Glutamatergic neuron (in vitro differentiated cells): ENCODE data around the gene ROBO1. TPM values are rescaled to one million over a fixed set of nuclear protein-coding genes. Genes with fewer than 3 reads are reported as not detected.

ENCODE experiments used
- DNase-seq: peaks from one replicate; pipeline ENCODE4 v3.0.0; 2022
- H3K27ac Mint-ChIP-seq: one replicate; pipeline ENCODE4 v1.8.0; 2020; ENCODE audit warnings: mild to moderate bottlenecking, mixed read lengths, inconsistent platforms; ENCODE audit not compliant: unreplicated experiment
- H3K27me3 Mint-ChIP-seq: one replicate; pipeline ENCODE4 v1.8.0; 2020; ENCODE audit warnings: mild to moderate bottlenecking, moderate library complexity, mixed read lengths, inconsistent platforms; ENCODE audit not compliant: unreplicated experiment
- H3K36me3 Mint-ChIP-seq: one replicate; pipeline ENCODE4 v1.8.0; 2020; ENCODE audit warnings: mild to moderate bottlenecking, mixed read lengths, inconsistent platforms; ENCODE audit not compliant: unreplicated experiment
- H3K4me1 Mint-ChIP-seq: one replicate; pipeline ENCODE4 v1.8.0; 2020; ENCODE audit warnings: mild to moderate bottlenecking, low read depth, mixed read lengths, inconsistent platforms; ENCODE audit not compliant: unreplicated experiment
- H3K4me3 Mint-ChIP-seq: one replicate; pipeline ENCODE4 v1.8.0; 2020; ENCODE audit warnings: mild to moderate bottlenecking, mixed read lengths, inconsistent platforms; ENCODE audit not compliant: unreplicated experiment
- H3K9me3 Mint-ChIP-seq: one replicate; pipeline ENCODE4 v1.8.0; 2020; ENCODE audit warnings: mild to moderate bottlenecking, moderate library complexity, mixed read lengths, inconsistent platforms; ENCODE audit not compliant: unreplicated experiment
- CTCF ChIP-seq: fragments of 200-600 bp; sonication (generic); IDR thresholded peaks from one replicate; pipeline ENCODE4 v1.5.0; 2021; ENCODE audit not compliant: partially characterized antibody, unreplicated experiment
- total RNA-seq: library from RNA; stranded (reverse); fragmentation: NEBNext Ultra II Directional; extraction: Animal tissue kit (Norgen Biotek cat#: 25700); gene quantifications from one replicate; pipeline ENCODE4 v1.2.1, GENCODE V29; 2021; ENCODE audit not compliant: unreplicated experiment

The ROBO1 gene
- total RNA-seq, 1 donor from 2014 or later = 505 TPM

GRCh38 chr3:78863306-78864203, 904.2 kb downstream of the ROBO1 start:
- Mint-ChIP-seq H3K36me3 (no peaks in the 10 kb centered on the region), H3K4me3 (no peak overlapping the region), H3K4me1 (peaks cover 20% of the 10 kb centered on the region), H3K27me3 (no peaks in the 10 kb centered on the region), H3K9me3 (peaks cover 5% of the 10 kb centered on the region), H3K27ac (no peak overlapping the region)
- no peak for TF ChIP-seq CTCF
- no peak for DNase-seq

- no peak for TF ChIP-seq CTCF
- no peak for DNase-seq
- no peak overlapping the region for H3K4me3 Mint-ChIP-seq
- no peaks in the 10 kb centered on the region for H3K36me3 Mint-ChIP-seq
- H3K27me3 Mint-ChIP-seq = no peaks in the 10 kb centered on the region
- H3K9me3 Mint-ChIP-seq = peaks cover 3% of the 10 kb centered on the region
- no peak overlapping the region for H3K27ac Mint-ChIP-seq
- peaks cover 16% of the 10 kb centered on the region for H3K4me1 Mint-ChIP-seq
Measured at GRCh38 chr3:78861156-78861555, 906.6 kb downstream of the ROBO1 start.

- no peak overlapping the region for H3K4me3 Mint-ChIP-seq
- no peak for TF ChIP-seq CTCF
- no peak overlapping the region for H3K27ac Mint-ChIP-seq
- H3K4me1 Mint-ChIP-seq = peaks cover 20% of the 10 kb centered on the region
- H3K36me3 Mint-ChIP-seq = no peaks in the 10 kb centered on the region
- no peaks in the 10 kb centered on the region for H3K27me3 Mint-ChIP-seq
- H3K9me3 Mint-ChIP-seq = peaks cover 3% of the 10 kb centered on the region
- DNase-seq = no peak
Measured at GRCh38 chr3:78860567-78860966, 907.2 kb downstream of the ROBO1 start.

GRCh38 chr3:78858910-78859309, 908.9 kb downstream of the ROBO1 start:
- no peak overlapping the region for H3K27ac Mint-ChIP-seq
- peaks cover 2% of the 10 kb centered on the region for H3K9me3 Mint-ChIP-seq
- no peak for DNase-seq
- H3K4me3 Mint-ChIP-seq = no peak overlapping the region
- no peaks in the 10 kb centered on the region for H3K27me3 Mint-ChIP-seq
- H3K36me3 Mint-ChIP-seq = no peaks in the 10 kb centered on the region
- no peak for TF ChIP-seq CTCF
- peaks cover 26% of the 10 kb centered on the region for H3K4me1 Mint-ChIP-seq

- DNase-seq = no peak
- Mint-ChIP-seq H3K36me3 (no peaks in the 10 kb centered on the region), H3K9me3 (peaks cover 2% of the 10 kb centered on the region), H3K27ac (peak overlapping the region; percentile 45), H3K27me3 (no peaks in the 10 kb centered on the region), H3K4me3 (peak overlapping the region; percentile 23), H3K4me1 (peaks cover 26% of the 10 kb centered on the region)
- no peak for TF ChIP-seq CTCF
Measured at GRCh38 chr3:78858174-78858573, 909.6 kb downstream of the ROBO1 start.
